Measurements from ENCODE around the gene MARS1.

The MARS1 gene

DNA sequence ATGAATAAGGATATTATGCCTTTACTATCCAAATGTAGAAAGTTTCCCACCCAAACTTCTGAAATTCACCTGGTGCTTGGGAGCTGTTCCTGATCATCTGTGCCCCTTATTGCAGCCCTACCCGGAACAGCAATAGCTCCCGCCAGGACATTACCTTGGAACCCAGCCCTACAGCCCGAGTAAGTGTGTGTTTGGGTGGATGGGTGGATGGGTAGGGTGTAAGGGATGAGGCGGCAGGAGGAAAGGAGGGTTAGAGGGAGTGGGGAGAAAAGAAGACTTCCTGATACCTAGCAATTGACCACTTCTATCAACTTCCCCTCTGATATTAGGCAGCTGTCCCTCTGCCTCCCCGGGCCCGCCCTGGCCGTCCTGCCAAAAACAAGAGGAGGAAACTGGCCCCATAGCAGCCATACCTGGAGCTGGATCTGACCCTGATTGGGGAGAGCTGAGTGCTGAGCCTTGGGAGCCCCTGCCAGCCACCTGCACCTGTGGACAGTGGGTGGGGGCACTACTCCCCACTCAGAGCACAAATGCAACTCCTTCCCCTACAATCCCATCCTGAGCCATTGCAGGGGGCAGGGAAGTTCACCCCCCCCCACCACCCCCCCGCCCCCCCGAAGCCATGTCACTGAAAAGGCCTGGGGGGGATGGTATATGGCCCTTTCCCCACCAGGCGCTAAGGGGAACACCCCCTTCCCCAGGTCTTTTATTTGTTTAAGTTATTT is 41.1 kb downstream of the MARS1 start:
- DNase-seq (ENCODE audit: low read depth in 2 of 2): no peak

DNA sequence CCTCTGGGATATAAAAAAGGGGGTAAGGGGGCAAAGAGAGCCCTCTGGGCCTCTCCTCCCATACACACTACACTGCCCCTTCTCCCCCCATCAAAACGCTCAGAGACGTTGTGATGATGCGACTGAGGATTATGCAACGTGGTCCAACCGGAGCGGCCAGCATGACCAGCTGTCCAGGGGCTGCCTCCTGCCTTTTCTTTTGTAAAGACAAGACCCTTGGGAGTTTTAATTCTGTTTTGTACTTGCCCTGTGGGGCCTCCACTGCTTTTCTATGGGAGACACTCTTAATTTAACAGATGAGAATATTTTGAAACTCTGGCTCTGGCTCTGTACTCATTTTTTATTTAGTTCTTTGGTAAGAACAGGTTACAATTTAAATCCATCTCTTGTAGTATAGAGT is 42.0 kb downstream of the MARS1 start:
- DNase-seq (ENCODE audit: low read depth in 2 of 2): no peak

DNA sequence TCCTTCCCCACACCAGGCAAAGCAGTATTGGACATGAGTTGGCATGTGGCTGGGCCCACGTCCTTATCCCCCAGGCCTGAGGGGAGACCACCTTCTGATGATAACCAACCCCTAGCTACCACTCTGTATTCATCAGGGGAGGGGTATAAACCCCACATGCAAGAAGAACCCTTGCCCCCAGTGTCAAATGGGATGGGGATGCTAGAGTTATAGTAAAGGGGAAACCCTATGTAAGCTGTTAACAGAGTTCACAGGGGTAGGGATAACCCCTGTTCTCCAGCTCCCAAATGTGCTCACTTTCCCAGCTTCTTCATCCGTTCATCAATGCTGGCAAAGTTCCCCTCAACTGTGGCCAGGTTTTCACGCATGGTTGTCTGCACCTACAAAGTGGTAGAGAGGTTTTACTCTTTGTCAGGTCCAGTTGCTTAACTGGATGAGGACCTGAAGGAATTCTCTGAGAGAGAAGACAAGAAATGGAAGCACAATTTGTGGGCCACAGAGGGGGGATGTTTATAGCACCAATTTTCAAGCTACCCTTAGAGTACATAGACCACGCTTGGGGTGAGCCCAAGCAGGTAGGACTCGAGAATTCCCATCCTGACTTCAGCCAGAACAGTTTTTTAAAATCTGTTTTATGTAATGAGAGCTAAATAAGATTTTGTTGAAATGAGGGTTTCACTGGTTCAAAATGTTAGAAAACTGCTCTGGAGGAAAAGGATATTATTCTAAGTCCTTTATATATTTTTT is 42.7 kb downstream of the MARS1 start:
- no peak for DNase-seq (ENCODE audit: low read depth in 2 of 2)

DNA sequence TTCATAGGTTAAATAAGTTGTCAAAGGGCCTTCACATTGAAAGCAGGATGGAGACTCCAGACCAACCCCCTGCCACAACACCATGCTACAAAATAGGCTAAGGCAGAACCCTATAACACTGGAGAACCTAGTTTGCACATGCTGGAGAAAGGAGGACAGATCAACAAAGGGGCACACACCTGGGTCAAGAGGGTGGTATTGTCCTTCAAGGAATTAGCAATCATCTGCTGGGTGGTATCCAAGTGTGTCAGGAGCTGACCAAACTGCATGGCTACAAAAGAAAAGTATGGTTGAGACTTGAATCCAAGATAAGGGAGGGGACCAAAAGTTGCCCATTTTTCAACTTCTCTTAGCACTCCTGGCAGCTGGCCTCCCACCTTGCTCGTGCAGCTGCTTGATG is 44.0 kb downstream of the MARS1 start:
- no peak for DNase-seq (ENCODE audit: low read depth in 2 of 2)

DNA sequence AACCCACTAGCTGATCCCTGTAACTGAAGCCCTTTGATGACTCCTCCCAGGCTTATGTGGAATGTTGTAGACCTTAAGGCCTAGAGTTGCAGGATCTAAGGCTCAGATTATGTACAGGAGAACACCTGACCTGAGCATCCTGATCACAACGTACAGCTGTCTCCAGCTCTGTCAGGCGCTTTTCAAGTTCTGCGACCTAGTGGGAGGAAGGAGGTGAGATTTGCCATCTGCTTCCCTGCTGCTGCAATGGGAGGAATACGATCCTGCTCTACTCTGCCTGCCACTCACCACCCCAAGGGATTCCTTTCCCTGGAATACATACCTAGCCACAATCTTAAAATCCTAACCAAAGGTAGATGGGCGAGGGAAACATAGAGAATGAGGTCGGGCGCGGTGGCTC is 45.2 kb downstream of the MARS1 start:
- no peak for DNase-seq (ENCODE audit: low read depth in 2 of 2)

DNA sequence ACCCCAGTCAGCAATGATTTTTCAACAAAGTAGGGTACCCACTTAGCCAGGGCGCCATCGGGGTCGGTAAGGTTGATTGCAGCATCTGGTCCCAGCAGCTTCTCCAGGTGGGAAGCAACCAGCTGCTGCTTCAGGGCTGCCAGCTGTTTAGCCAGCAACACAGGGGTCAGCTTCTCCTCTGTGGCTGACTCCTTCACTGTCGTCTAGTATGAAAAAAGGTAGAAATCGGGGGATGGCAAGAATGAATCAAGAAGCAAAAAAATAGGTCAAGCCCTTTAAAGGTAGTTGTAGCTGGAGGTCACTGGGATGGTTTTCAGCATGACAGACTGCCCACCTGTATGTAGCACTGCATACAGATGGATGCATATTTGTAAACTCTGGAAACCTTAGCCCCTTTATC is 46.4 kb downstream of the MARS1 start:
- DNase-seq (ENCODE audit: low read depth in 2 of 2): no peak

DNA sequence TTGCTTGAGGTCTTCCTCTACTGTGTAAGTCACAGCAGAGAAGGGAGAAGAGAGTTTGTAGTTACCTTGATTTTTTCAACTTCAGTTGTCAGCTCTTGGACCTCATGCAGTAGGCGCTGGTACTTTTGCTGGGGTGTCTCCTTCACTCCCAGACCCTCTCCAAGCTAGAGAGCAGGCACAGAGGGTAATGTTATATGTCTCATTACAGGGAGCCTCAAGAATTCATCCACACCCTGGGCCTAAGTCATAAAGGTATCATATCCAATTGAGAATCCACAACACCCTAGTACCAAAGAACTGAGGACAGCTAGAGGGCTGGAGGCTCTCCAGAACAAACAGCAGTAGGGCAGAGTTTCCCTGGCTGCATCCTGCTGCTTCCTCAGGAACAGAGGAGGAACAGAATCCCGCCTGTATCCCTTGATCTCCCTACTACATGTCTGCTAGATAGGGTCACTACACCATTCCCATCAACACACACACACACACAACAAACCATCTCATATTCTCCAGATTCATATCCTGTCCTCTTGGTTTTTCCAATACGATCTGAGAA is 47.2 kb downstream of the MARS1 start:
- DNase-seq (ENCODE audit: low read depth in 2 of 2): no peak

DNA sequence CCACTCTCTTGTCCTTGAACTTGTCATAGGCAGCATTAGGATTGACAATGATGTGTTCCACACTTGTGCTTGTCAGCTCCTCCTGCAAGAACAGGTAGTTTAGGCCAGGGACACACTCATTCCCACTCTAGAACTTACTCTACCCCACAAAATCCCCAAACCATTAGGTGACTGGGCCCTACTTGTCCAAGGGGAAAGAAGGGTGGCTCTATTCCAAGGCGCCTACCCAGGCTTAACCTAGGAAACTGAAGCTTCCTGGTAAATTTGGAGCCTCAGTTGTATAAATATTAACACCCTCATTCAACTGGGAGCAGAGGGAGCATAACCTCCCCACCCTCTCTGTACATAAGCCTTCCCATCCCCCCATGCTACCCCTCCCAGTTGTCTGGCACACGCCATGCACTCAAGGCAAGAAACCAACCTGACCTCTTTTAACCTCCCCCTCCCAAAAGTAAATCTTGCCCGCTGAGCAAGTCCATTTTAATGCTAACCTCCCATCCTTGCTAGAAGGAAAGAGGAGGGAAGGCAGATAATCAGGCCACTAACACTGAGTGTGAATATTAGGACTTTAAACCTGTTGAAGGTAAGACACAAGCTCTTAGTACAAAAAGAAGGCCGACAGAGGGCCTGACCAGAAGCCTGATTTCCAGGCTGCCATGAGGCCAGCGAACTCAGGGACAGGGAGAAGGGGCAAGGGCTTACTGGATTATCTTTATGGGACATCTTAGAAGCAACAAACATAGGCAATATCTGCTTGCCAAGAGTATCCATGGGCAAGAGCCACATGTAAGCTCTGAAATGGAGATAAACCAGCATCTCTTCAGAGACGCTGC is 48.1 kb downstream of the MARS1 start:
- no peak for DNase-seq (ENCODE audit: low read depth in 2 of 2)

DNA sequence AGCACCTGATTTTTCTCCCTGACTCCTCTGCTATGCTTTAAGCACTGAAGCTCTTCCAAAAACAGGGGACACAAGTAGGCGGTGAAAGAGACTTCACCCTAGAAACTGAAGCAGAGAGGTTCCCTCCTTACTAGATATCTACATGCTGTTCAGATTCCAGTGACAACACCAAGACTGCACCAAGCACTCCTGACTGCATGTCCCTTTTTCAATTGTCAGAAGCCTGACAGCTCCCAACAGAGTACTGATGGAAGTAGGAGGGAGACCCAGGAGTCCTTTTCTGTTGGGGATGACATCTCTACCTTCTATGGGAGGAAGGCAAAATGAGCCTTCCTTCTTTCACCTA is 48.7 kb downstream of the MARS1 start:
- no peak for DNase-seq (ENCODE audit: low read depth in 2 of 2)

DNA sequence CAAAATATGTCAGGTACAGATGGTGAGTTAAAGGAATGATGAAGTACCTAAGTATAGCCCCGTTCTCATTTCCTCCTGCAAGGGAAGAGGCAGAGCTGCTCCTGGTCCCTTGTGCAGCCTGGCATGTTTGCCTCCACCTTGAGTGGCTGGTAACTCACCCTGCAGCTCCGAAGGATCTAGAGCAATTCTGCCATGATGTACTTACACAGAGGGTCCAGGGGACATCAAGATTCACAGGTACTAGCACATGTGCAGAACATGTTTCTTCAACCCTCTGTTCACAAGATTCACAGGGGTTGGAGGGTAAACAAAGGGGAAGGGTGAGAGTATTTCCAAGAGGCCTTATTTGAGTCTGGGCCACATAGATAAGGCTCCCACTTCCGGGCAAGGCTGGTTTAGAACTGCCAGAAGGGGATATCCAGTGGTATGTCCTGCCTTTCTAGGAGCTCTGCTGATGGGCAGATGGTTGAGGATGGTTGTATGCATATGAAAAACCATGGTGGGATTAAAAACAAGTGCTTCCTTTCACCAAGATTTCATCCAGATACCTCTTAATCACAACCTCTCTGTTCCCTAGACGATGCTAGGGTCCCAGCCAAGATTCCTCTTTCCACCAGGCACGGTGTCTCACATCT is 51.4 kb downstream of the MARS1 start:
- no peak for DNase-seq (ENCODE audit: low read depth in 2 of 2)

DNA sequence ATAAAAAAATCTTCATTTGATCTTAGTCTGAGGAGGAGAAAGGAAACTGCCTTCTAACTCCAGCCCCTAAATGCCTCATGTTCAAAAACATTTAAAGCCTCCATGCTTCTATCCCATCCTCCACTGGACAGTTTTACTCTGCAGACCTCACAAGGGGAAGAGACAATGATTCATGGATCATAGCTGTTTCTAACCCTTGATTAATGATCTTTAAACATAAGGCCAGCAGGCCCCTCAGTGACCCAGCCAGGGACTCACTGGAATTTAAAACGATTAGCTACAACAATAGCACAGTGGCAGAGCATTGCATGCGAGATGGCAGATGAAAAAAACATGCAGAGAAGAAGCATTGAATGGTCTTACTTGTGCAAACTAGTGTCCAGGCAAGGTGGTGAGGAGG is 53.1 kb downstream of the MARS1 start:
- no peak for DNase-seq (ENCODE audit: low read depth in 2 of 2)

DNA sequence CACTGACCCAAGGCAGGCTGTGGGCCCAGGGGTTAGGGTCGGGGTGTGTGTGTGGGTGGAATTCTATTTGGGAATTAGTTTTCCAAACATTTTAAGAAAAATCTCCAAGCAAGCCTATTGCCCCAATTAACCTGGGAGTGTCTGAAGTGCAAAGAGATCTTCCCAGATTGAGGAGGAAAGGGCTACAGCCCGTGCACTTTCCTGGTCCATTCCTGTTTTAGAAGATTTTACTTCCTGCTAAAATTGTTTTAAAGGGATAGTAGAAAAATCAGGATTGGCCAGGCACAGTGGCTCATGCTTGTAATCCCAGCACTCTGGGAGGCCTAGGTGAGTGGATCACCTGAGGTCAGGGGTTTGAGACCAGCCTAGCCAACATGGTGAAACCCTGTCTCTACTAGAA is 53.8 kb downstream of the MARS1 start:
- DNase-seq (ENCODE audit: low read depth in 2 of 2): no peak

DNA sequence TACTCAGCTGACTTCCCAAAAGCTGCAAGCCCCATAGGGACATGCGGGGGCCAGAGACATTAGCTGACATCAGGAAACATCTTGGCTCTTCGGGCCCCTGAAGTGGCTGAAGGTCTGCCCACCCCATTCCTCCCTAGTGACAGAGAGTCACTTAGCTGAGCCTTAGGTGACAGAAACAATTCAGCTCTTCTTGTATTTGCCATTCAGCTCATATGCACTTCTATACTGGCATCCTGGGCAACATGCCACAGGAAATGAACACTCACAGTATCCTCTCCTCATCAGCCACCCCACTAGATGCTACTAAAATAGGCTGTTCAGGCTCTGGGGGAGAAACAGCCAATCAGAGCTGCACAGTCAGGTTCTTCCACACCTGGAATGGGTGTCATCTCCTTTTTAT is 55.7 kb downstream of the MARS1 start:
- DNase-seq (ENCODE audit: low read depth in 2 of 2): no peak

DNA sequence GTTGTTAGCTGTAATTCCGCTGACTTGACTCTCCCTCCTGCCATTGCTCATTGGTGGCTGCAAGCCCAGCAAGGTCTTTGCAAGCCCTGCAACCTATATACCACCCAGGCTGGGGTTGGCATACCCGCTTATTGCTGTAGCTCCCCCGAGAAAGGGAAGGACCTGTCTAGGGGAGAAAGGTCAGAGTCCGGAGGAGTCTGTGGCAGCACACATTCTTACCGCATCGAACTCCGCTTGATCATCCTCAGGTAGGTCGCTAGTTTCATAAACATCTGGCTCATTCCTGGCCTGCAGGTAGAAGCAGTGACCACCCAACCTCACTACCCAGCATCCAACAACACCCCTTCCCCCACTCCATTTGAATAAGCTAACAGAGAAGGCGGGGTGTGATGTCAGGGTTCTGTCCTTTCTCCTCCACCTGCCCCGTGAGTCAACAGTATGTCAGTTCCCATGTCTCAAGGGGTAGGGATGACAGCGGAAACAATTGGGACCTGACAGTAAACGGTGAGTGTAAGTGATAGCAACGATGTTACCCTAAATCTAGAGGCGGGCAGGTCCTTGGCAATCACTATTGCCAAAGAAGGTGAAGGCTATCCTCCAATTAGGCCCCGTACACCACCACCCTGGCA is 58.1 kb downstream of the MARS1 start:
- DNase-seq (ENCODE audit: low read depth in 2 of 2): no peak

DNA sequence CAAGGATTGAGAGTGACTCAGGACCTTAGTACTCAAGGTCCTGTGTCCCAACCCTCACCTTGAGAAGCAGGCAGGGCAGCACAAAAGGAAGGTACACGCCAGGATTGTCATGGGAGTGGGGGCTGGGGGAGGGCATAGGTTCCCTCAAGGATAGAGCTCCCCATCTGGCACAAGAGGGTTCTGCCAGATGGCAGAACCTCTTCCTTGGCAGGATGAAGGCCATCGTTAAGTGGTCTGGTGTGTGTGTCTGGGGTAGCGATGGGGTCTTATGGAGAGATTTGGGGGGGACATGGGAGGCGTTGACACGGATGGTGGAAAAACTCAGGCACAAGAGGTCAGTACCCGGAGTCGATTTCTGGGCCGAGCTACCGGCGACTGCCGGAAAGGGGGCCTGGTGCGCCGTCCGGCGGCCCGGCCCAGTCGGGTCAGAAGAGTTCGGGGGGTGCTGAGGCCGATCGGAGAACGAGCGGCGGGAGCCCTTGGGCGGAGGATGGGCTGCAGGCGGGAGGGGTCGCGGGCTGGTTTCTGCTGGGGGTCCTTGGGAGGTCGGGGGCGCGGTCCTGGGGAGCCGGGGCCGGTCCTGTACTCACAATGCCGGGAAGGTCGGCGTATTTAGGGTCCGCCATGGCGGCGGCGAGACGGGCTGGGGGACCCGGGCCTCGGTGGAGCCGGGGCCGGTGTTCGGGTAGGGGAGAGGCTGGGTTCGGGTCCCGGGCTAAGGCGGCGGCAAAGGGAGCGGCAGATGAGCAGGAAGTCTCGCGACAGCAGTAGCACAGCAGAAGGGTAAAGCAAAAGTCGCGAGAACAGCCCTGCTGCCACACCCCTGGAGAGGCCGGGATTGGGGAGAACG is 58.8 kb downstream of the MARS1 start, which contains the start of gene DCTN2:
Gene DCTN2, minus strand, starts transcription at position 755 of the 850 bp plus-strand sequence. Its CDS starts 129 bp downstream, at position 626.
- peak; percentile 84 to 90 for DNase-seq (ENCODE audit: low read depth in 2 of 2)

DNA sequence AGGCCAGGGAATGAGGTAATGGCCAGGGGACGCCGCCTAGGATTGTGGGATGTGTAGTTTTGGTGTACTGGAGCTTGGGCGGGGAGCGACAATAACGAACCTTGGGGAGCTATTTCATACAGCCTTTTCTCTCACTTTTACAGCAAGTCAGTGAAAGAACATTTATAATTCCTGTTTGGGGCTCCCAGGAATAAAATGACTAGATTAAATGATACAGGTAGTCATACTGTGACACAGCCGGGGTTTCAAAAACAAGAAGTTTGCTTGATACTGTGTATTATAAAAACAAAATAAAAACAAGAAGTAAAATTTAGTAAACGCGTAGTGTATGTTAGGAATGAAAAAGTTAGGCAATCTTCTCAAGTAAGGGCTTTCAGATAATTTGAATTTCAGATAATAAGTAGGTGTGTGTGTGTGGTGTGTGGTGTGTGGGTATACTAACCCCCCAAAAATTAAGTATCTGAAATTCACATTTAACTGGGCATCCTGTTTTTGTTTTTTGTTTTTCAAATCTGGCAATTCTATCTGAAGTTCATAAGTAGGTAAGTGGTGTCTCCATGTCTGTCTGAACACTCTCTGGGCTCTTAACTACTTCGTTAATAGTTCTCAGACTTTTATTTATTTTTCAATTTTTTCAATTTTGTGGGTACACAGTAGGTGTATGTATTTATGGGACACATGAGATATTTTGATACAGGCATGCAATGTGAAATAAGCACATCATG is 59.6 kb downstream of the MARS1 start:
- DNase-seq (ENCODE audit: low read depth in 2 of 2): no peak

DNA sequence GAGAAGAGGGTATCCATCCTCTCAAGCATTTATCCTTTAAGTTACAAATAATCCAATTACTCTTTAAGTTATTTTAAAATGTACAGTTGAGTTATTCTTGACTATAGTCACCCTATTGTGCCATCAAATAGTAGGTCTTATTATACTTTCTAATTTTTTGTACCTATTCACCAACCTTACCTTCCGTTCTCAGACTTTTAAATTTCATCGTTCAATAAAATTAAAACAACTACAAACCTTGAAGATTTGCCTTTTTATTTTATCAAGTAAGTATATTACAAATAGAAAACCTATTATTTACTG is 60.1 kb downstream of the MARS1 start:
- no peak for DNase-seq (ENCODE audit: low read depth in 2 of 2)

DNA sequence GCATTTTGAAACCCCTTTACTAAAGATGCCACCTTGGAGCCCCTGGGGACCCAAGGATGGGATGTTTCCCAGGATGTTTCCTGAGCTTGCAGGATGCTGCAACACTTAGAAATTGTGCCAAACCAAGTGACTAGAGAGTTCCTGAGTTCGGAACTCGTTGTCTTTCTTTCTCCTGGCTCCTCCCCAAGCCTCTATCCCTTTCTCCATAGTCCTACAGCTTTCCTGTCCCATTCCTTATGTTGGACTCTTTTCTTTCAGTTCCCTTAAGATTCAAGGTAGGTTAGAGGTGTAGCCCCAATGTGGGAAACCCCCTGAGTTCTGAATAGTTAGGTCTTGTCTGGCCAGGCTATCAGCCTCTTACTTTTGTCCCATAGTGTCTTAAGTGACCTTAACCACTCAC is 60.6 kb downstream of the MARS1 start:
- DNase-seq (ENCODE audit: low read depth in 2 of 2): no peak

DNA sequence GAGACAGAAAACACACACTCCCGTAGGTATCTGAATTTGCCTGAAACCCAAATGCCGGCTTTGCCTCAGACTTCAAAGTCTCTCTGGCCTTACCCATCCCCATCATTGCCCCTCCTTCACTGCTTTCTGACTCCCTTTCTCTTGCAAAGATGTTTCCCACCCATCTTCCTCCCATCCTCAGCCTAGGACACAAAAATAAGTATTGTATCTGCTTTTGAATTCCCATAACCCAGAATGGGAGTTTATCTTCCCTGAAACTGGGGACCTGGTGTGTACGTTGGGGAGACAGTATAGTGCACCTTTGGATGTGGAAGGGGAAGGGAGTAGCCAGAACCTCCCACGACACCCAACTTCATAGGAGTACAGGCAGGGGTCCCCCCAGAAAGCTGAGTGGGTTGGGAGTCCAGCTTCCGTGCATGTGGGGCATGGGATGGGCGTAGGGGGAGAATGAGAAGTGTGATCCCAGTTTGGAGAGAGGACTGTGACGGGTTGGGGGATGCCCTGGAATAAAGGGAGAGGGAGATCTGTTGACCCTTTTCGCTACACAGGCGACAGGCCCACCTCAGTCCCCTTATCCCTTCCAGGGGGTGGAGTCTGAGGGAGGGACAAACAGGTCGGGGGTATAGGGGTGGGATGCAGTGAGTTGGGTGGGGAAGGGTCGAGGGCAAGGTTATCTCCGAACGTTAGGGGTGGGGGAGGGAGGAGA is 61.5 kb downstream of the MARS1 start:
- no peak for DNase-seq (ENCODE audit: low read depth in 2 of 2)
